ENCODE measurements around the gene KRT81.
"Not testable (repeated sequence)": the region's sequence is repeated elsewhere in the genome, so short reads cannot be mapped to it uniquely, and the experiment has no call there.

The KRT81 gene

DNA sequence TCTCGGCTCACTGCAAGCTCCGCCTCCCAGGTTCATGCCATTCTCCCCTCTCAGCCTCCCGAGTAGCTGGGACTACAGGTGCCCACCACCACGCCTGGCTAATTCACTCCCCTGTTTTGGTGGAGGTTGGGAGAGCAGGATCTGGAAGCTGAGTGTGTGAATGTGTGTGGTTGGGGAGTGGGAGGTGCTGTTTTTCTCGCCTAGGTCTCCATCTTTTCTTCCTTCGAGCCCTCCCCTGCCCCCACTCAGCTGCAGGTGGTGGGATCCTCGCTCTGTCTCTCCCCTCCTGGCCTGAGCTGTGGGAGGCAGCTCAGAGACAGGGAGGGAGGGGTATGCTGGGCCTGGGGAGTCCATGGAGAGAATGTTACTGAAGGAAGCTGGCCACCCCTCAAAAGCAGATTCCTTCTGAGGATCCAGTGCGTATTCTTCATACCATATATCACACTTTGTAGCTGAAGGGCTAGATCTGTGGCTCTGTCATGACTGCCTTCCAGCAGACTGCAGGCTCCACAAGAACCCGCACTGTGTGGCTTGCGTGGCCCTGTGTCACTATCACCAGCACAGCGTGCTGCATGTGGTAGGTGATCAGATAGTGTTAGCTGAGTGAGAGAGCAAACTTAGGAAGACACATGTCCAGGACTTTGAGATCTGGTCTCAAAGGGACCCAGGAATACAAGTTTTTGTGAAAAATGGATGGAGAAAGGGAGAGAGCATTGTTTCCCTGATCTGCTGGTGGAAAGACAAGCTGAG is 27.1 kb upstream of the KRT81 start:
- no peak for DNase-seq (ENCODE audit: low spot score)

DNA sequence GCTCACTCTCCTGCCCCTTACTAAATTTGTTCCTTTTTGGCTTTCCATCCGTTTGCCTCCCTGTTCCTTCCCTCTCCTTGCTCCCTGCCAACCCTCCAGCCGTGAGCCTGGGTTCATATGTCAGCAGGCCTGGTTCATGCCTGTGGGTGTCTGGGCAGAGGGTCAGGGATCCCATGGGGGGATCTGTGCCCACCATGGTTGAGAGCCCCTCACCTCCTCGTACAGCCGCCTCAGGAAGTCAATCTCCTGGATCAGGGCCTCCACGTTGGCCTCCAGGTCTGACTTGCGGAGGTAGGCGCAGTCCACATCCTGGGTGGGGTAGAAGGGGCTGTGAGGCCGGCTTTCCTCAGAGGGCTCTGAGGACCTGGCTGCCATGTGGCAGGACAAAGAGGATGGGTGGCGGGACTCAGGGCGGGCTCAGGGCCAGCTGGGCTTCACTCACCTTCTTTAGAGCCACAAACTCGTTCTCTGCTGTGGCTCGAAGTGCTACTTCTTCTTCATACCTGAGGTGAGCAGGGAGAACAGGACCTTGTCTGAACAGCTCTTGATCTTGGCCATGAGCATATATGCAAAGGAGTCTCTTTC is 26.2 kb upstream of the KRT81 start:
- no peak for DNase-seq (ENCODE audit: low spot score)

DNA sequence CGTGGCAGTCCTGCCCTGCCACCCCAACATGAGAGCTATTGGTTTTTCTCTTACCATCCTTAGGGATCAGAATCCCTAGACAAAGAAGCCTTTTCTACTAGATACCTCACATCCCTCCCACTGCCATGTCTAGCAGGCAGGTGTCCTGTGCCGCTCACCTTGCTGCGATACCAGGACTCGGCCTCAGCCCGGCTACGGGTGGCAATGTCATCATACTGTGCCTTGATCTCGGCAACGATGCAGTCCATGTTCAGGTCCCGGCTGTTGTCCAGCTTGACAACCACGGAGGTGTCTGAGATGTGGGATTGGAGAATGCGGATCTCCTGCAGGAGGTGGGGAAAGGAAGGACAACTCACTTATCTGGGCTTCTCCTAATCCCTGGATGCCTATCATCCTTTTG is 25.4 kb upstream of the KRT81 start:
- DNase-seq (ENCODE audit: low spot score), result no peak

DNA sequence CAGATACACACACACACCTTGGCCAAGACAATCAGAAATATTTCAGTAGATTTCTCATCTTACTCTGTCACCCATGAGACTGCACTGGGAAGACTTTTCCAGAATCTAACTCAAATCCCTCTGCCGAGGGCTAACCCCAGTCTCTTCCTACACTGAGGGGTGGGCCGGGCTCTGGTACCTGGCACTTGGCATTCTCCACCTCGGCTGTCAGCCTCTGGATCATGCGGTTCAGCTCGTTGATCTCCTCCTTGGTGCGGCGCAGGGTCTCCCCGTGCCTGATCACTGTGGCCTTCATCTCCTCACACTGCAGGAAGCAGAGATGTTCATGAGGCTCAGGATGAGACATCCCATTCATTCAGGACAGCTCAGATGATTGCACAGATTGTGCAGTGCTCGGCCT is 25.0 kb upstream of the KRT81 start:
- no peak for DNase-seq (ENCODE audit: low spot score)

DNA sequence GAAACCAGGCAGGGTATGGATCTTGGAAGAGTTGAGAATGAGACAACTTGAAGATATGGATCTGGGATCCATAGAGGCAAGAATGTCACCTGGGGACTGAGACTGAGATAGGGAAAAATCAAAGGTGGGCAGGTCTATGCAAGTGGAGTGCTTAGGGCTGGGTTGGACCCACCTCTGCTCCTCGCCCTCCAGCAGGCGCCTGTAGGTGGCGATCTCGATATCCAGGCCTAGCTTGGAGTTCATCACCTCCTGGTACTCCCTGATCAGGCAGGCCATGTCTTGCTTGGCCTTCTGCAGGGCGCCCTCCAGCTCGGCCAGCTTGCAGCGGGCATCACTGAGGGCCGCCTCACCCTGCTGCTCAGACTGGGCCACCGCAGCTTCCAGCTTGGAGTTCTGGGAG is 24.4 kb upstream of the KRT81 start:
- not testable (repeated sequence) for DNase-seq (ENCODE audit: low spot score)

DNA sequence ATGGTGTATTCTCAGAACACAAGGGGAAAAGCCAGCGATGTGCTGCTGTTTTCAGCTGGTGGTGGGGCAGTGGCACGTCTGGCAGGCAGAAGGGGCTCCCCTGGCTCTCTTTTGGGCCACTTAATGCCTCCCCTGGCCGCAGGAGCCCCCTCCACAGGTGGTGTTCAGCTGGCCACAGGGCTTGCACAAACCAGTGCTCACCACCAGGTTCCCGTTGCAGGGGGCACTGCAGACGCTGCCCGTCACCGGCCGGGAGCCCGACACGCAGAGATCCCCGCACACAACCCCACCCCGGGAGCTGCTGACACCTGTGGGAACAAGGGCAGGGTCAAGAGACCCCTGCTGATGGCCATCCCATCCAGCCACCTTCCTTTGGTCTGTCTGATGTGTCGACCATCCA is 23.2 kb upstream of the KRT81 start:
- no peak for DNase-seq (ENCODE audit: low spot score)

DNA sequence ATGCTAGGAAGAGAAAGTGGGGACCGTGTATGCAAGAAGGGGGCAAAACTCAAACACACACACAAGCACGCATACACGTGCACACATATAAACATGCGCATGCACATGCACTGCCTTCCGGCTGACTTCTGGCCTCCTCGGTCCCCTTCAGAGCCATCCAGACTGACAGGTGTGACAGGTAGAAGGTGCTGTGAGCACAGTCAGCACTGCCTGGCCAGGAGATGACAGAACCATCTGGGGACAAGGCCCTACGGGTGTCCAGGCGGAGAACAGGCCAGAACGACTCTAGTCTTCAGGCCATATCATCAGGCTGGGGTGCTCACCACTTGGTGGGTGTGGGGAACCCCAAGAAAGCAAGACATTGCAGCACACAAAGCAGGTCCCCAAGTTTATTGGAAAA is 22.6 kb upstream of the KRT81 start:
- DNase-seq (ENCODE audit: low spot score), result no peak

DNA sequence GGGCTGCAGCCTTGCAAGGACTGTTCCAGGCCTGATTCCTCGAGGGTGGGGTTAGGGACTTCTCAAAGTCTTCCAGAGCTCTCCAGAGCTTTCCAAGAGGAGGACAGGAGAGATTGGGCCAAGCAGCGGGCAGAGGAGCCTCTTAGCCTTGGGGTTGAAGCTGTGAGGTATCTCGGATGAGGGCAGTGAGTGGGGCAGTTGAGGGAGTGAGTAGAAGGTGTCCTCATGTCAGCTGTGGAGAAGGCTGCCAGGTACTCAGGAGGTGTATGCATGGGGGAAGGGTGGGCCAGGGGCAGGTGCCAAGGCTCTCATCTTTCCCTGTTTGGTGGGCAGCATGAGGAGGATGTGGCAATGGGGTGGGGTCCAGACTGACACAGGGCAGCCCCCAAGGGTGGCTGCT is 22.1 kb upstream of the KRT81 start:
- no peak for DNase-seq (ENCODE audit: low spot score)

DNA sequence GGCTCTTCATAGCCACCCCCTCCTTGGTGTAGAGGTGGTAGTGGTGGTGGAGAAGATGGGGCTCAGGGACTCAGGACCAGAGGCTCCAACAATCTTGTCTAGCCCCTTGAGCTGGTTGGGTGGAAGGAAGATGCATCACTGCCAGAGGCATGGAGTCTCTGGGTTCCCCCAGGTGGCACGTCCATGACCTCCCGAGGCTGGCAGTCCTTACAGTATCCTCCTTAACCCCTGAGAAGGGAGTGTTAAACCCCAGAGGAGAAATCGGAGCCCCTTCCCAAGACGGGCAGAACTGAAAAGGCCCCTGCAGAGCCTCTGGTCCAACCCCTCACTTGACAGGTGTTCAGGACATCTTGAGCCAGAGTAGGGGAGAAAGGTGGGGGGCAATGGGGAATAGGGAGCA is 20.8 kb upstream of the KRT81 start:
- DNase-seq (ENCODE audit: low spot score), result no peak

DNA sequence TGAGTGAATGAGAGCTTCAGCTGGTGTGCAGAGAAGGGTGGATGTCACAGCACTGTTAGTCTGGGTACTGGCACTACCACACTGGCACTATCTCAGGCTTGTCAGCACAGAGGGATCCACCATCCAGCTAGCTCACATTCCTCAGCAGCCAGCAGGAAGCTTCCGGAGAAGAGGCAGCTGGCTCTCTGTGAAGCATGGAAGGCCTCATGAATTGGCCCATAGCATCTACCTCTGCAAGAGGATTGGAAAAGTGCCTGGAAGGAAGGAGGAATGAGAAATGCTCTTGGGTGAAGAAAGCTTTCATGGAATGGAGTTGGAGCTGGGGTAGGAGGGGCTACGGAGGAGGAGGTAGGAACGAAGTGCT is 19.9 kb upstream of the KRT81 start:
- no peak for DNase-seq (ENCODE audit: low spot score)

DNA sequence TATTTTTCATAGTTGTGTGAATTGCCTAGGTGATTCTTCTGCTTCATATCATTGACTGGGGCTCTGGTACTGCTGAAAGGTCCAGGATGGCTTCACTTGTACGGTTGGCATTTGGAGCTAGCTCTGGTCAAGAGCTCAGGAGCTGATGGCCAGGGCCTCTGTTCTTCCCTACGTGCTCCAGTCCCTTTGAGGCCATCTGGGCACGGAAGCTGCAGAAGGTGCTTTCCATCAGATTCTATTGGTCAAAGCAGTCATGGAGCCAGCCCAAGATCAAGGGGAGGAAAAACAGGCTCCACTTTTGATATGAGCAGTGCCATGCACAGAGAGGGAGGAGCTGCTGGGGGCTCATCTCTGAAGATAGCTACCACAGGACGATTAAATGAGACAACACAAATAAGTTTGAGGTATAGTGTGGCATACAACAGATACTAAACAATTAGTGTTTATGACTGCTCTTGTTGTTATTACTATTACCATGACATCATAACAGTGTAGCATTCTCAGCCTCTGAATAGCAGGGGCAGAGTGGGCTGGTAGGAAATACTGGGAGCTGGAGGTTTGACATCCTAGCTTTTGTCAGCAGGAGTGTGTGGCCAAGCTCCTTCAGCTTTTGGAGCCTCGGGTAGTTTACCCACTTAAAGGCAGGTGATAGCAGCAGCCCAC is 19.4 kb upstream of the KRT81 start:
- no peak for DNase-seq (ENCODE audit: low spot score)

DNA sequence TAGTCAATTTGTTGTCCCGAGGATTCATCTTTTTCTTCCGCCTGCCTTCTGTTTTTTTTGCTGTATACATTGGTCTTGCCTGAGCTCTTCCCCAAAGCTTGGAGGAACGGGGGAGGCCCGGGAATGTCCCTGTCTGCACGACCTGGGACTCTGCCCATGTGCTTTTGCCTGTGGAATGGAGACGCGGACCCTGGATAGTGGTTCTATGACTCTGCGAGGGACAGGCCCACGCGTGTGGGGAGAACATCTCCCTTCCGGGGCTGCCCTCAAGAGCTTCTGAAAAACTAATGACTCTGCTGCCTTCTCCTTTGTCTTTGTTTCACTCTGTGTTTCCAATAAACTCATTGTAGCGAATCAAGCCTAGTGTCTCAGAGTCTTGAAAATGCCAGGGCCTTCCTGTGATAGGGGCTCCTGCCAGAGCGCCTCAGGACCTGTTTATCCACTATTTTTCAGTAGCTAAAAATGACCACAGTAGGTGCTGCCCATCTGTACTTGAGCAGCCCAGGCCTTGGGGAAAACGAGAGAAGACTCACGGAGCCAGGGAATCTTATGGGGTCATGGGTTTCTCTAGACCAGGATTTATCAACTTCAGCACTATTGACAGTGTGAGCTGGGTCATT is 17.6 kb upstream of the KRT81 start:
- DNase-seq (ENCODE audit: low spot score), result no peak

DNA sequence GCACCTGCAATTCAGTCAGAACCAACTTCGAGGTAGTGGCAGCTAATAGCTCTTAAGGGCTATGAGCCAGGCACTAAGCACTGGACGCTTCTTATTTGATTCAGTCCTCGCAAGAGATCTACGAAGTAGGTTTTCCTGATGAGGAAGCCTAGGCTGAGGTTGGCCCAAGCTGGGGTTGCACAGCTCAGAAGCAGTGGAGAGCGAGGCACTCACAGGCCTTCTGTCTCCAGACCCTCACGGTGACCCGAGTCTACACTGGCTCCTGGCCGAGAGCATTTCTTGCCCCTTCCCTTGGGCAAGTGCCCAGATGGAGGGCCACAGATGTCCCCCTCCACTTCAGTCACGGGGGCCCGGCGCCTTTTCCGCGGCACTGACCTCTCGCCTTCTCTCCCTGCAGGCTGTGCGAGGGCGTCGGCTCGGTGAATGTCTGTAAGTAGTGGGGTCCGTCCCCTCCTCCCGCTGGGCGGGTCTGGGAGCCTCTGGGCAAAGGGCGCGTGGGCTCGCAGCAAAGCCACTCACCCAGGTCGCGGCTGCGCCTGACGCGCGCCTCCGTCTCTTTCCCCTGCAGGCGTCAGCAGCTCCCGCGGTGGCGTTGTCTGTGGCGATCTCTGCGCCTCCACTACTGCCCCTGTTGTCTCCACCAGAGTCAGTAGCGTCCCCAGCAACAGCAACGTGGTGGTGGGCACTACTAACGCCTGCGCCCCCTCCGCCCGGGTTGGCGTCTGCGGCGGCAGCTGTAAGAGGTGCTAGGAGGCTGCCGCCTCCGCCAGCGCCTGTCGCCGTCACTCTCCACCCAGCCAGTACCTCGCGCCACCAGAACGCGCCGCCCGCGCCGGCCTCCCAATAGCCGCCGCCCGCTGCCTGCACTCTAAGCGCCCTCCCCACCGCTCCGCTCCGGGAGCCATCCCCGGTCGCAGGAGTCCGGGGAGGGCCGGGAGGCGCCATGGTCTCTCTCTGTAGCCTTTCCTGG is 16.8 kb upstream of the KRT81 start:
- DNase-seq (ENCODE audit: low spot score), result peak; percentile 12

DNA sequence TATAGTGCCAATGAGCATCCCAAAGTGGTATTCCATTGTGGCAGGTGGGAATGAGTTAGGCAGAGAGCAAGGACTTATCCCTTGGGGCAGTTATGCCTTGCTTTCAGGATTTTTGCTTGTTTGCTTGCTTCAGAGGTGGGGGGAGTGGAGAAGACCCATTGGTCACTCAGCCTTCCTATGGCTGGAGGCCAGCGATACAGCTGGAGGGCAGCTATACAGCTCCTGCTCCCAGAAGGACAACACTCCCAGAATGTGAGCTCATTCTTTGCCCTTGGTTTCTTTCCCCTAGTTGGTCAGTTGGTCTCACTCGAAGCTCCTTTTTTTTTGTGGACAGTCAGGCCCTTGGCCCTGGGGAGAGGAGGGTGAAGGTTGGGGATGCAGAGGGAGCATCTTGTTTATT is 15.4 kb upstream of the KRT81 start:
- DNase-seq (ENCODE audit: low spot score), result no peak

DNA sequence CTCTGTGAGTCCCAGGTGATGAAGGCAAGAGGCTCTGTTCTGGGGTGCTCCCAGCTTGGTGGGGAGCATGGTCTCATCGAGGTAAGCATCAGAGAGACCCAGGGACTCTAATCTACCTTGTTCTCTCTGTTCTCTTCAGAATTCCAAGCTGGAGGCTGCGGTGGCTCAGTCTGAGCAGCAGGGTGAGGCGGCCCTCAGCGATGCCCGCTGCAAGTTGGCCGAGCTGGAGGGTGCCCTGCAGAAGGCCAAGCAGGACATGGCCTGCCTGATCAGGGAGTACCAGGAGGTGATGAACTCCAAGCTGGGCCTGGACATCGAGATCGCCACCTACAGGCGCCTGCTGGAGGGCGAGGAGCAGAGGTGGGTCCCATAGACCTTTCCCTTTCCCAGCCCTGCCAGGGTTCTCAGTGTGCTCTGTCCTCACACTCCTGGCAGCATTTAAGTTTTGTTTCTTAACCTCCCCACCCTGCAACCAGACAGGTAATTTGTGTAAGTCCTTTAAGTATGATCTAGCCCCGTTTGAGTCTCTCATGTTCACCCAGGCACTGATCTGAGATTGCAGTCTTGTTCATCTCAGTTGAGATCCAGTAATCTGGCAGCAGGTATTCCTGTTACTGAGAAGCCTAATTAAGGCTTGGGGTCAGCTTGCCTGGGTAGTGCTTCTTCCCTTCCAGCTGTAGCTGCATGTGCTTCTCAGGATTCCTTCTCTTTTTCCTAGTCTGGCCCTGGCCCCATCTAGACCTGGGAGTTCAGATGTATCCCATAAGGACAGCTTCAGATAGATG is 14.8 kb upstream of the KRT81 start:
- no peak for DNase-seq (ENCODE audit: low spot score)

DNA sequence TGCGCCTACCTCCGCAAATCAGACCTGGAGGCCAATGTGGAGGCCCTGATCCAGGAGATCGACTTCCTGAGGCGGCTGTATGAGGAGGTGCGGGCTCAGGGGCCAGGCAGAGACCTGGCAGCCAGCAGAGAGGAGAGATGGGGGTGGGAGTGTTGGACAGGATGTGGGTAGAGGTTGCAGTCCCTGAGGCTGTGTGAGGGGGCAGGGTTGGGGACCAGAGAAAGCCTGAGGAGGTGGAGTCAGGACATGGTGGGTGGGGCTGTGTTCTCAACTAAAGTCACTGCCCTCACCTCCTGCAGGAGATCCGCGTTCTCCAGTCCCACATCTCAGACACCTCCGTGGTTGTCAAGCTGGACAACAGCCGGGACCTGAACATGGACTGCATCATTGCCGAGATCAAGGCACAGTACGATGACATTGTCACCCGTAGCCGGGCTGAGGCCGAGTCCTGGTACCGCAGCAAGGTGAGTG is 13.6 kb upstream of the KRT81 start:
- not testable (repeated sequence) for DNase-seq (ENCODE audit: low spot score)

DNA sequence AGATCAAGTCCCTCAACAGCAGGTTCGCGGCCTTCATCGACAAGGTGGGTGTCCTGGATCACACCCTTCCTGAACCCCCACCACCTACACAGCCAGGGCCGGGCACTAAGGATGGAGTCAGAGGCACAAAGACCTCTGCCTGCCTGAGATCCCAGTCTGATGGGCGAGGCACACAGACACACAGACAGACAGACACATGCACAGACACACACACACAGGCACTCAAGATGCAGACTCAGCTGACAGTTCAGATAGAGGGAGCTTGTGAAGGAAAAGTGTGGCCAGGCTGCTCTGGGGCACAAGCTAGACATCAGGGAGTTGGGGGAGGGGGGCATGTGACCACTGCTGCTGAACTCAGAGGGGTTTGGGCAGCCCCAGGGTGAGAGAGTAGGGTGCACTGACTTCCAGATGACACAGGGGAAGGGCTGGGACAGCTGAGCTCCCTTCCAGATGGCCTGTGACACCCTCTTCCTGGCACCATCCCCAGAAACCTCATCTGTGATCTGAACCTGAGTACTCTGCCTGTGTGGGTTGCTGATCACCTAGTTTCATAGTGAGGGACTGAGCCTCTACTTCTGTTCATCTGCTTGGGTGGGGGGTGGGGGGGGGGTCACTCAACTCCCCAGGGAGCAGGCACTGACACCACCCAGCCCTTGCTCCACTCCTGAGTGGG is 11.0 kb upstream of the KRT81 start:
- DNase-seq (ENCODE audit: low spot score), result not testable (repeated sequence)

DNA sequence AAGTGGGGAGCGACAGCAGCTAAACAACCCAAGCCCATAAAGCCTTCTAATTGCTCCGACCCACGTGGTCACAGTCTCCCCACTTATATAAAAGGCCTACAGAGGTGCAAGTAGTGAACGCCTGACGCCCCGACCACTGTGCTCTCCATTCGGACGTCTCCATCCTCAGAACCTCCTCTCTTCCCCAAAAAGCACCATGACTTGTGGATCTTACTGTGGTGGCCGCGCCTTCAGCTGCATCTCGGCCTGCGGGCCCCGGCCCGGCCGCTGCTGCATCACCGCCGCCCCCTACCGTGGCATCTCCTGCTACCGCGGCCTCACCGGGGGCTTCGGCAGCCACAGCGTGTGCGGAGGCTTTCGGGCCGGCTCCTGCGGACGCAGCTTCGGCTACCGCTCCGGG is 10.4 kb upstream of the KRT81 start:
- DNase-seq (ENCODE audit: low spot score), result not testable (repeated sequence)

DNA sequence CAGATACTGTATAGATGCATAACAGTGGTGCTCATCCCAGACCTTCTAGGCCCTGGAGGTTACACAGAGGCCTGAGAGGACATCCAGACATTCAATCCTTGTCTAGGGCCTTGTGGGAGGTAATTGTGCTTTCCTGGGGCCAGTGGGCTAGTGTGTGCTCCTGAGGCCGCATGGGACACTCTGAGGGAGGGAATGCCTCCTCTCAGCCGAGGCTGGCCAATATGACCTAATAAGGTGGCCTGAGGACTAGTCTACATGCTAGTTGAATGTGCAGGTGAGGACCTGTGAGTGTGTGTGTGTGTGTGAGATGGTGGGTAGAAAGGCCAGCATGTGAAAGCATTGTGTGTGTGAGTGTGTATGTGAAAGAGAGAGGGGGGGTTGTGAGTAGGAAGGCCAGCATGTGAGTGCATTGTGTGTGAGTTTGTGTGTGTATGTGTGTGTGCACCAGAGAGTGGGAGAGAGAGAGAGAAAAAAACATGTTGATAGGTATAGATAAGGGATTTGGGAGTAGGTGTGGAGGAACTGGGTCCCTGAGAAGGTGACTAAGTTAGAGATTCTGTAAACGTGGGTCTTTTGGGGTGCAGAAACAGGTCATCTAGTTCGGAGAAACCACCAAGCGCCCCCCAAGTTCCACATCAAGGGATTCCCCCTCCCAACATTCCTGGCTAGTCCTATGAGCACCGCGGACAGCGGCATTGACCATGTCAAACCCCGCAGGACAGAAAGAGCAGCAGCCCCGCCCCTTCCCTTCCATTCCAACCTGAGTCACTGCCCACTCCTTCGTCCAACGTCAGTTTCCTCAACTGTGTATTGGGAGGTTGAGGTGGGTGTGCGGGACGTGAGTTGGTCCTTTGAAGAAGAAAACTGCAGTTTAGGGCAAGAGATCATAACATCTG is 9.7 kb upstream of the KRT81 start:
- no peak for DNase-seq (ENCODE audit: low spot score)
